HG02970 (cell line): ENCODE data around the gene DAPK2.
"Not testable (repeated sequence)": the region's sequence is repeated elsewhere in the genome, so short reads cannot be mapped to it uniquely, and the experiment has no call there.

Experiments
- ATAC-seq: cut with Tn5 transposase; IDR thresholded peaks from one replicate; pipeline ENCODE4 v1.9.1; 2021; ENCODE audit warnings: mild to moderate bottlenecking, moderate library complexity, moderate number of reproducible peaks; ENCODE audit not compliant: unreplicated experiment, low FRiP score

DAPK2 gene

GRCh38 chr15:63902671-63903035, 143.6 kb downstream of the DAPK2 start:
- ATAC-seq, result no peak

DNA sequence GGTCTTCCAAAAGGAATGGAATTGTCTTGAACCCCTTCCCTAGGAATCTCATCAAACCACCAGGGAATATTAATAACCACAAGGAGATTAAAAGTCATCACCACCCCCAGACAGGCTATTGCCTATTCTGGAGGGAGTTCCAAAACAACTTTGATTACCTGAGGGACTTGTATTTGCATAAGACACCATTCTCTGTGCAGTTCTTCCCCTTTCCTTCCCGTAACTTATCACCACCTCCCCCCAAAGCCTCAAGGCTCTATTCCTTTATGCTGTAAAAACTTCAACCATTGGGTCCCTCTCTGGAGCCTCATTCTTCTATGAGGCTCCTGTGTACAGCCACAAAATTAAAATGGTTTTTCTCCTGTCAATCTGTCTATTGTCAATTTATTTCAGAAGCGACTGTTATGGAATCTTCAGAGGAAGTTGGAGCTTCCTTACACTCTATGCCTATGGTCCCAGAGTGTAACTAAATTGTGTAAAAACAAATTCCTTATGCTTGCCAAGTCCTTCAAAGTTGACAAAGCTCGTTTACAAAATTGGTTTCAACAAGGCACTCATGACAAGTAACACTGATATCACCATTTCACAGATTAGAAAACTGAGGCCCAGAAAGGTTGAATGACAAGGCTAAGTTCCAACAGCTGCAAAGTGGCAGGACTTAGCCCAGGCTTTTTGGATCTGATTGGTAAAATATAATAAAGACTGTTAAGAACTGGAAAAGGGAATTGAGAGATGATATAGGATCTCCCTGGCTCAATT, 144.2 kb downstream of the DAPK2 start:
- no peak for ATAC-seq

- ATAC-seq, result no peak
Observed at GRCh38 chr15:63900306-63900705, 146.0 kb downstream of the DAPK2 start.

DNA sequence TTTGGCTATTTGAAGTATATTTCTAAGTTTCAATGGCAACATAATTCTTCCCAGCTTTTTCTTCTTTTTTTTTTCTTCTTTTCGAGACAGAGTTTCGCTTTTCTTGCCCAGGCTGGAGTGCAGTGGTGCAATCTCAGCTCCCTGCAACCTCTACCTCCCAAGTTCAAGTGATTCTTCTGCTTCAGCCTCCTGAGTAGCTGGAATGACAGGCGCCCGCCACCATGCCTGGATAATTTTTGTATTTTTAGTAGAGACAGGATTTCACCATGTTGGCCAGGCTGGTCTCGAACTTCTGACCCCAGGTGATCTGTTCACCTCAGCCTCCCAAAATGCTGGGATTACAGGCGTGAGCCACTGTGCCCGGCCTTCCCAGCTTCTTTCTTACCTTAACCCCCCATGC, 146.7 kb downstream of the DAPK2 start:
- not testable (repeated sequence) for ATAC-seq

- ATAC-seq, result no peak
Observed at GRCh38 chr15:63899193-63899592, 147.1 kb downstream of the DAPK2 start.

- peak; percentile 42 for ATAC-seq
Observed at GRCh38 chr15:63896336-63897115, 149.8 kb downstream of the DAPK2 start.

DNA sequence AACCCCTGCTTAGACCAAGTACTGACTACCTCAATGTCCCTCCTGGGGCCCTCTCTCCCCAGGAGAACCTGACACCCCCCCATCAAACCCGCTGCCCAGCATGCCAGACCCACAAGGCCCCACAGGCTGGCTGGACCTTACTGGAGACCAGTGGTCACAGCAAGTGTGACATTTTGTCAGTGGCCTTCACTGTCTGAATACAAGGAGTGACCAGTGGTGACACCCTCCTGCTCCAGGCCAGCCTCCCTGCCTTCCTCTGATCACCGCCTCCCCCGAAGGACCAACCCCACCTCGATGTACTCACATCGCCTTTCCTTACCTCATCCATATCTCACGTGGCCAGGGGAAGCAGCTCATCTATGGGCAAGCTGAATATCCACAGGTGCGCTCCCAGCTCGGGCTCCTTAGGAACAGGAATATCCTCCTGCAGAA, 150.5 kb downstream of the DAPK2 start:
- ATAC-seq, result no peak

DNA sequence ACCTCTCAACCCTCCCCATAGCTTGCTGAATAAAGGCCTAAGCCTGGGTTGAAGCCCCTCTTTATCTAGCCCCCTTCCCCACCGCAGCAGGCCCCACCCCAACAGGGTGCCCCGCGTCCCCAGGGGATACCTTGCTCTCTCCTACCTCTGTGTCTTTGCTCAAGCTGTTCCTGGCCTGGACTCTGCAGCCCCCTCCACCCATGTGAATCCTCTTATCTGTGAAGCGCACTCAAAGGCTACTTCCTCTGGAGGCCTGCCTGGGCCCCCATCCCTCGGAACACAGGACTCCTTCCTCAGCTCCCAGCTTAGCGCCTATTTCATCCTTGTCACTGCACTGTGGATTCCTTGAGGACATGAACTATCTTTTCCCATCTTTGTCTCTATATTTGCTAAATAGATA, 151.1 kb downstream of the DAPK2 start:
- ATAC-seq, result no peak

- no peak for ATAC-seq
Observed at GRCh38 chr15:63894662-63894949, 151.7 kb downstream of the DAPK2 start.

DNA sequence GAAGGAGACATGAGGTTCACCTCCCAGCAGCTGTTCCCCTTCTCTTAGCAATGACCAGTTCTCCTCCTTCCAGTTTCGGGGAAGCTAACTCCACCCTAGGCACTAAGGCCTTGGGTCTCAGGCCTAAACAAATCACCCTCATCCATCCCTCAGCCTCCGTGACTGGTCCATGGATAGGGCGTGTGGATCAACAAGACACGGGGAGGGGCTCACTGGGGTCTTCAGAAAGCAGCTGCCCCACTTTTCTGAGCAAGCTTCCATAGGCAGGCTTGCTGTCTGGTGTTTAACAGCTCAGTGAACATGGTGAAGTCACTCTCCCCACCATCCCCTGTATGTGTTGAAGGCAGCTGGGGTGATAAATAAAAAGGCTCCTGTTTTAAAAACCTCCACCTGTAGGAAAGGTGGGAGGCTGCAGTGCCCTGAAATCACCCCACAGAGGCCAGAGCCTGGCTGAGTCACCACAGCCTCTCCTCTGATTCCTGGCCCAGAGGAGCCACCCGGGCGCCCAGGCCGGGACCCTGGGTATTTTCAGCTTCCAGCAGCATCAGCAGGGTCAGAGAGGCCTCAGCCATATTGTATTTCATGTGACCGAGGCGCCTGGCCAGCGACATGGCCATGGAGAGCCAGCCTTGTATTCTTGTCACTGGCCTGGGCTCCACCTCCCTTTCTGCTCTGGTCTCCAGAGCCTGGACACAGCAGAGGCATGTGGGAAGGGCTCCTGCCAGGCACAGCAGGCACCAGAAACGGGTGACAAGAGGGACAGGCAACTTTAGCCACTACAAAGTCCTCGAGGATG, 152.2 kb downstream of the DAPK2 start:
- no peak for ATAC-seq

- no peak for ATAC-seq
Observed at GRCh38 chr15:63892794-63893441, 153.4 kb downstream of the DAPK2 start.

- no peak for ATAC-seq
Observed at GRCh38 chr15:63891768-63892133, 154.5 kb downstream of the DAPK2 start.

- no peak for ATAC-seq
Observed at GRCh38 chr15:63891079-63891767, 155.1 kb downstream of the DAPK2 start.

DNA sequence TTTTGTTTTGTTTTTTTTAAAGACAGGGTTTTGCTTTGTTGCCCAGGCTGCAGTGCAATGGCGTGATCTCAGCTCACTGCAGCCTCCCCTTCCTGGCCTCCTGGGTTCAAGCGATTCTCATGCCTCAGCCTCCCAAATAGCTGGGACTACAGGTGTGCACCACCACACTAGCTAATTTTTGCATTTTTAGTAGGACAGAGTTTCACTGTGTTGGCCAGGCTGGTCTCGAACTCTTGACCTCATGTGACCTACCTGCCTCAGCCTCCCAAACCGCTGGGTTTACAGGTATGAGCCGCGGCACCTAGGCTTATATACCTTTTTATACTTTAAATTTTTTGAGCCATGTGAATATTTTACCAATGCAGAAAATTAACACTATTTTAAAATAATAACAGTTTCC, 155.7 kb downstream of the DAPK2 start:
- no peak for ATAC-seq

GRCh38 chr15:63889831-63890230, 156.5 kb downstream of the DAPK2 start:
- no peak for ATAC-seq

- ATAC-seq, result no peak
Observed at GRCh38 chr15:63888823-63889222, 157.5 kb downstream of the DAPK2 start.

- no peak for ATAC-seq
Observed at GRCh38 chr15:63888146-63888545, 158.1 kb downstream of the DAPK2 start.

- no peak for ATAC-seq
Observed at GRCh38 chr15:63887630-63888029, 158.7 kb downstream of the DAPK2 start.

DNA sequence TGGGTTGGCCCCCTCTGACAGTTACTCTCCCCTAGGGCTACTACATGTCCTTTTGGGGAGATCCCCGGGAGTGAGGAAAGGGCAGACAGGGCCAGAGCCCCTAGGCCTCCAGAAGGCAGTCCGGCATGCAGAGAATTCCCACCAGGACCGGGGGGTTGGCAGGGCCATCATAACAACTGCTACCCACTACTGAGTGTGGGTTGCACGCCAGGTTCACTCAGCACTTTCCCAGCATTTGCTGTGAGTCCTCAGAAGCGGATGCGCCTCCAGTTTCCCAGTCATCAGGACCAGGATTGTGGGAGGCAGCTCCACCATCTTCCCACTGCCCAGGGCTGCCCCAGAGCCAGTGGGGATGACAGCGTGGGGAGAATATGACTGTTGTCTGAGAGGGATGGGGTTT, 161.3 kb downstream of the DAPK2 start:
- ATAC-seq, result no peak

DNA sequence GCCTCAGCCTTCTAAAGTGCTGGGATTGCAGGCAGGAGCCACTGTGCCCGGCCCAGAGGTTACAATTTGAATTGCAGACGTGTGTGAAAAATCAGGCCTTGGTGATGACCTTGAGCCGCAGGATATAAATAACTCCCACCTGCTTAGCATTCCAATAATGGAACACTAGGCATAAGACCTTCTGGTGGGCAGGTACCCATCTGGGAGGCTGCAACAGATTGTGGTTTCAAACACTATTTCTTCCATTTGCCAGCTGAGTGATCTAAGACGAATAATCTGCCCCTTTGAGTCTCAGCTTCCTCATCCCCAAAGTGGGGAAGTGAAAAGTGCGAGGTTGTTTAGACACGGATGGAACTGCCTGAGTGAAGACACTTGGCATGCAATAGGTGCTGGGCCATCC, 164.9 kb downstream of the DAPK2 start:
- ATAC-seq, result no peak
